H9 (cell line): ENCODE data around the gene PPFIA4. TPM values are rescaled to one million over a fixed set of nuclear protein-coding genes. Genes with fewer than 3 reads are reported as not detected.
A peak's percentile ranks its signal among the peaks of the same experiment; 100 is the strongest.

Source experiments
- DNase-seq: peaks from one replicate; pipeline ENCODE4 v3.0.0-alpha.2; 2017
- H2AFZ ChIP-seq: one replicate; pipeline ENCODE4 v1.6.1; 2013; ENCODE audit warnings: mild to moderate bottlenecking, low read length, control low read depth, moderate library complexity
- H2AK5ac ChIP-seq: 2 replicates; pipeline ENCODE4 v1.6.1; 2013; ENCODE audit warnings: low read length, control low read depth, mixed read lengths; ENCODE audit not compliant: insufficient read length
- H2BK120ac ChIP-seq: one replicate; pipeline ENCODE4 v1.6.1; 2013; ENCODE audit warnings: low read depth, mild to moderate bottlenecking, low read length, control low read depth, inconsistent platforms; ENCODE audit not compliant: poor library complexity, severe bottlenecking
- H2BK12ac ChIP-seq: 2 replicates; pipeline ENCODE4 v1.6.1; 2013; ENCODE audit warnings: low read length, control low read depth, mixed read lengths, low read depth; ENCODE audit not compliant: insufficient read length
- H2BK15ac ChIP-seq: 2 replicates; pipeline ENCODE4 v1.6.1; 2013; ENCODE audit warnings: low read depth, low read length, control low read depth
- H2BK20ac ChIP-seq: one replicate; pipeline ENCODE4 v1.6.1; 2013; ENCODE audit warnings: low read depth, mild to moderate bottlenecking, low read length, control low read depth, inconsistent platforms; ENCODE audit not compliant: poor library complexity, severe bottlenecking
- H2BK5ac ChIP-seq: 2 replicates; pipeline ENCODE4 v1.6.1; 2013; ENCODE audit warnings: low read length, control low read depth, mixed read lengths; ENCODE audit not compliant: insufficient read length
- H3K14ac ChIP-seq: 2 replicates; pipeline ENCODE4 v1.6.1; 2013; ENCODE audit warnings: low read length, control low read depth; ENCODE audit not compliant: insufficient read depth
- H3K18ac ChIP-seq: 2 replicates; pipeline ENCODE4 v1.6.1; 2013; ENCODE audit warnings: low read depth, mild to moderate bottlenecking, mixed read lengths, low read length, control low read depth; ENCODE audit not compliant: insufficient read length
- H3K23ac ChIP-seq: 2 replicates; pipeline ENCODE4 v1.6.1; 2013; ENCODE audit warnings: low read length, control low read depth, mixed read lengths, low read depth; ENCODE audit not compliant: insufficient read length
- H3K23me2 ChIP-seq: 2 replicates; pipeline ENCODE4 v1.6.1; 2013; ENCODE audit warnings: low read depth, mild to moderate bottlenecking, mixed read lengths, low read length, control low read depth; ENCODE audit not compliant: insufficient read length, poor library complexity, severe bottlenecking
- H3K27ac ChIP-seq: 2 replicates; pipeline ENCODE4 v1.5.1; 2013; ENCODE audit warnings: low read length, control low read depth, mixed read lengths, low read depth; ENCODE audit not compliant: insufficient read length
- H3K27me3 ChIP-seq: 2 replicates; pipeline ENCODE4 v1.6.1; 2013; ENCODE audit warnings: low read length, control low read depth, inconsistent platforms; ENCODE audit not compliant: insufficient read depth
- H3K4ac ChIP-seq: 2 replicates; pipeline ENCODE4 v1.6.1; 2013; ENCODE audit warnings: low read depth, mild to moderate bottlenecking, control low read depth, inconsistent platforms, low read length, moderate library complexity
- H3K4me1 ChIP-seq: 2 replicates; pipeline ENCODE4 v1.6.1; 2013; ENCODE audit warnings: low read length, control low read depth, inconsistent platforms; ENCODE audit not compliant: insufficient read depth
- H3K4me2 ChIP-seq: 2 replicates; pipeline ENCODE4 v1.6.1; 2013; ENCODE audit warnings: low read length, control low read depth, mixed read lengths; ENCODE audit not compliant: insufficient read length, insufficient read depth
- H3K56ac ChIP-seq: 2 replicates; pipeline ENCODE4 v1.6.1; 2013; ENCODE audit warnings: low read depth, mild to moderate bottlenecking, mixed read lengths, low read length, control low read depth; ENCODE audit not compliant: insufficient read length
- H3K79me1 ChIP-seq: 2 replicates; pipeline ENCODE4 v1.6.1; 2013; ENCODE audit warnings: low read depth, mild to moderate bottlenecking, moderate library complexity, low read length, control low read depth, inconsistent platforms; ENCODE audit not compliant: insufficient read depth, poor library complexity, severe bottlenecking
- H3K79me2 ChIP-seq: 2 replicates; pipeline ENCODE4 v1.6.1; 2013; ENCODE audit warnings: low read length, control low read depth, inconsistent platforms; ENCODE audit not compliant: insufficient read depth
- H3K9ac ChIP-seq: 2 replicates; pipeline ENCODE4 v1.6.1; 2013; ENCODE audit warnings: low read length, control low read depth, mixed read lengths; ENCODE audit not compliant: insufficient read length; ENCODE audit errors: extremely low read depth
- H3K9me3 ChIP-seq: one replicate; pipeline ENCODE4 v1.6.1; 2013; ENCODE audit warnings: low read depth, low read length, inconsistent platforms; ENCODE audit not compliant: control insufficient read depth
- H3T11ph ChIP-seq: one replicate; pipeline ENCODE4 v1.6.1; 2013; ENCODE audit warnings: mild to moderate bottlenecking, low read length, control low read depth, inconsistent platforms
- H4K20me1 ChIP-seq: one replicate; pipeline ENCODE4 v1.6.1; 2013; ENCODE audit not compliant: control insufficient read depth, insufficient read length, insufficient read depth
- H4K5ac ChIP-seq: 2 replicates; pipeline ENCODE4 v1.6.1; 2013; ENCODE audit warnings: low read depth, mild to moderate bottlenecking, mixed read lengths, low read length, control low read depth; ENCODE audit not compliant: insufficient read length
- H4K8ac ChIP-seq: replicated peaks from 2 replicates; pipeline ENCODE4 v1.6.1; 2013; ENCODE audit warnings: low read length, control low read depth, mixed read lengths, low read depth; ENCODE audit not compliant: insufficient read length
- H4K91ac ChIP-seq: 2 replicates; pipeline ENCODE4 v1.6.1; 2013; ENCODE audit warnings: low read depth, mild to moderate bottlenecking, moderate library complexity, mixed read lengths, low read length, control low read depth; ENCODE audit not compliant: insufficient read length
- H3K27ac Mint-ChIP-seq, 3 experiments: 2 replicates in 2 of 3; 3 replicates in 1 of 3; pipeline ENCODE4 v1.8.0; 2020 to 2021; ENCODE audit warnings: mixed read lengths in 3 of 3, mild to moderate bottlenecking in 1 of 3, moderate library complexity in 1 of 3
- H3K27me3 Mint-ChIP-seq: 2 replicates; pipeline ENCODE4 v1.8.0; 2021; ENCODE audit warnings: low read depth, mild to moderate bottlenecking, moderate library complexity, mixed read lengths
- H3K36me3 Mint-ChIP-seq, 3 experiments: 2 replicates in 2 of 3; 3 replicates in 1 of 3; pipeline ENCODE4 v1.8.0; 2020 to 2021; ENCODE audit warnings: low read depth in 3 of 3, mixed read lengths in 3 of 3; ENCODE audit not compliant: insufficient read depth in 1 of 3
- H3K4me1 Mint-ChIP-seq, 2 experiments: 2 replicates each; pipeline ENCODE4 v1.8.0; 2020; ENCODE audit warnings: mixed read lengths in 2 of 2
- H3K4me3 Mint-ChIP-seq, 2 experiments: 2 replicates in 1 of 2; 3 replicates in 1 of 2; pipeline ENCODE4 v1.8.0; 2020 to 2021; ENCODE audit warnings: mild to moderate bottlenecking in 2 of 2, mixed read lengths in 2 of 2, moderate library complexity in 1 of 2
- H3K9me3 Mint-ChIP-seq, 2 experiments: 2 replicates in 1 of 2; 3 replicates in 1 of 2; pipeline ENCODE4 v1.8.0; 2020; ENCODE audit warnings: mild to moderate bottlenecking in 2 of 2, mixed read lengths in 2 of 2, moderate library complexity in 1 of 2
- WGBS: extraction: QIAGEN DNeasy Blood & Tissue Kit; methylation state at CpG from one replicate; pipeline ENCODE4 v1.1.7; 2013; ENCODE audit warnings: missing lambda C conversion rate, low lambda C conversion rate, mixed read lengths; ENCODE audit not compliant: insufficient read length; ENCODE audit errors: extremely low coverage; 5-methylcytosine and 5-hydroxymethylcytosine counted together
- total RNA-seq: library from RNA; stranded (reverse); gene quantifications from 2 replicates; pipeline ENCODE4 v1.2.1, GENCODE V29; 2021
- TF ChIP-seq, protein P1 (sequence below): fragments of 200-600 bp; sonication (generic); conservative IDR thresholded peaks from 3 replicates; pipeline ENCODE4 v1.8.0; 2021; ENCODE audit warnings: antibody characterized with exemption, mild to moderate bottlenecking

The PPFIA4 gene
- total RNA-seq, 1 experiment from 2014 or later = 3.9 TPM

DNA sequence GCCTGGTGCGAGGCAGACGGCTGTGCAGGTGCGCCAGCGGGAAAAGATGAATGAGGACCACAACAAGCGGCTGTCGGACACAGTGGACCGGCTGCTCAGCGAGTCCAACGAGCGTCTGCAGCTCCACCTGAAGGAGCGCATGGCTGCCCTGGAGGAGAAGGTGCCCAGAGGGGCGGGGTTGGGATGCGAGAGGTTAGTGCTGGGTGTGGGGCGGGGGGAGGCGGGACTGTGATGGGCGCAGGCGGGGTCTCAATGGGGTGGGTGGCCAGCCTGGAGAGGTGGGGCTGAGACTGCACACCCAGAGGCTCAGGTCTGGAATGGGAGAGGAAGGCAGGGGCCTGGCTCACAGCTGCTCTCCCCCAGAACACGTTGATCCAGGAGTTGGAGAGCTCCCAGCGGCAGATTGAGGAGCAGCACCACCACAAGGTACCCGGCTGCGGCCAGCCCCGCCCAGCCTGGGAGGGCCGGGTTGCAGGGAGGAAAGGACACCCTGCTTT lies 22.3 kb downstream of the PPFIA4 start:
- H2BK20ac ChIP-seq = no peak overlapping the region
- H4K20me1 ChIP-seq = no peaks in the 10 kb centered on the region
- no peak overlapping the region for H2BK12ac ChIP-seq
- DNase-seq = peak; percentile 82
- no peak overlapping the region for H3K27ac ChIP-seq
- H3K18ac ChIP-seq = no peak overlapping the region
- no CpG with 5 or more reads among the region's 23 CpGs for WGBS
- no peak overlapping the region for H3K4me2 ChIP-seq
- H3K9me3 Mint-ChIP-seq = no peaks in the 10 kb centered on the region
- no peak overlapping the region for H3T11ph ChIP-seq
- H3K79me1 ChIP-seq = no peaks in the 10 kb centered on the region
- H4K91ac ChIP-seq = no peak overlapping the region
- no peaks in the 10 kb centered on the region for H3K27me3 ChIP-seq
- H3K14ac ChIP-seq = no peak overlapping the region; the same call in 1 of the 2 replicates
- no peak overlapping the region for H4K5ac ChIP-seq
- H3K56ac ChIP-seq = no peak overlapping the region
- H3K23me2 ChIP-seq = no peaks in the 10 kb centered on the region
- H2BK15ac ChIP-seq = no peak overlapping the region
- no peak overlapping the region for H2BK5ac ChIP-seq
- no peak overlapping the region for H3K4ac ChIP-seq
- no peak overlapping the region for H3K9ac ChIP-seq
- H2AK5ac ChIP-seq = no peak overlapping the region
- H4K8ac ChIP-seq = no peak overlapping the region
- H3K4me3 Mint-ChIP-seq = no peak overlapping the region
- peaks cover 2% of the 10 kb centered on the region for H3K27me3 Mint-ChIP-seq
- no peak overlapping the region for H2BK120ac ChIP-seq
- no peak overlapping the region for H2AFZ ChIP-seq
- no peak overlapping the region for H3K27ac Mint-ChIP-seq
- no peaks in the 10 kb centered on the region for H3K9me3 ChIP-seq
- TF ChIP-seq, protein P1, sequence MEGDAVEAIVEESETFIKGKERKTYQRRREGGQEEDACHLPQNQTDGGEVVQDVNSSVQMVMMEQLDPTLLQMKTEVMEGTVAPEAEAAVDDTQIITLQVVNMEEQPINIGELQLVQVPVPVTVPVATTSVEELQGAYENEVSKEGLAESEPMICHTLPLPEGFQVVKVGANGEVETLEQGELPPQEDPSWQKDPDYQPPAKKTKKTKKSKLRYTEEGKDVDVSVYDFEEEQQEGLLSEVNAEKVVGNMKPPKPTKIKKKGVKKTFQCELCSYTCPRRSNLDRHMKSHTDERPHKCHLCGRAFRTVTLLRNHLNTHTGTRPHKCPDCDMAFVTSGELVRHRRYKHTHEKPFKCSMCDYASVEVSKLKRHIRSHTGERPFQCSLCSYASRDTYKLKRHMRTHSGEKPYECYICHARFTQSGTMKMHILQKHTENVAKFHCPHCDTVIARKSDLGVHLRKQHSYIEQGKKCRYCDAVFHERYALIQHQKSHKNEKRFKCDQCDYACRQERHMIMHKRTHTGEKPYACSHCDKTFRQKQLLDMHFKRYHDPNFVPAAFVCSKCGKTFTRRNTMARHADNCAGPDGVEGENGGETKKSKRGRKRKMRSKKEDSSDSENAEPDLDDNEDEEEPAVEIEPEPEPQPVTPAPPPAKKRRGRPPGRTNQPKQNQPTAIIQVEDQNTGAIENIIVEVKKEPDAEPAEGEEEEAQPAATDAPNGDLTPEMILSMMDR = peak; percentile 25; the same call in 1 of the 3 replicates
- peaks cover 0 to 27% (median 9%) of the 10 kb centered on the region in 3 experiments; a peak in 5 of 7 replicates for H3K36me3 Mint-ChIP-seq
- H3K4me1 ChIP-seq = no peaks in the 10 kb centered on the region; the same call in 1 of the 2 replicates
- H3K23ac ChIP-seq = no peak overlapping the region
- peaks cover 29 to 56% of the 10 kb centered on the region in 2 experiments for H3K4me1 Mint-ChIP-seq
- H3K79me2 ChIP-seq = no peaks in the 10 kb centered on the region
